ENCODE measurements around the gene PRSS21. TPM values are rescaled to one million over a fixed set of nuclear protein-coding genes. Genes with fewer than 3 reads are reported as not detected.
A peak's percentile ranks its signal among the peaks of the same experiment; 100 is the strongest.

The PRSS21 gene
- total RNA-seq, 2 donors from 2014 or later, result 1.8 to 2.4 TPM

DNA sequence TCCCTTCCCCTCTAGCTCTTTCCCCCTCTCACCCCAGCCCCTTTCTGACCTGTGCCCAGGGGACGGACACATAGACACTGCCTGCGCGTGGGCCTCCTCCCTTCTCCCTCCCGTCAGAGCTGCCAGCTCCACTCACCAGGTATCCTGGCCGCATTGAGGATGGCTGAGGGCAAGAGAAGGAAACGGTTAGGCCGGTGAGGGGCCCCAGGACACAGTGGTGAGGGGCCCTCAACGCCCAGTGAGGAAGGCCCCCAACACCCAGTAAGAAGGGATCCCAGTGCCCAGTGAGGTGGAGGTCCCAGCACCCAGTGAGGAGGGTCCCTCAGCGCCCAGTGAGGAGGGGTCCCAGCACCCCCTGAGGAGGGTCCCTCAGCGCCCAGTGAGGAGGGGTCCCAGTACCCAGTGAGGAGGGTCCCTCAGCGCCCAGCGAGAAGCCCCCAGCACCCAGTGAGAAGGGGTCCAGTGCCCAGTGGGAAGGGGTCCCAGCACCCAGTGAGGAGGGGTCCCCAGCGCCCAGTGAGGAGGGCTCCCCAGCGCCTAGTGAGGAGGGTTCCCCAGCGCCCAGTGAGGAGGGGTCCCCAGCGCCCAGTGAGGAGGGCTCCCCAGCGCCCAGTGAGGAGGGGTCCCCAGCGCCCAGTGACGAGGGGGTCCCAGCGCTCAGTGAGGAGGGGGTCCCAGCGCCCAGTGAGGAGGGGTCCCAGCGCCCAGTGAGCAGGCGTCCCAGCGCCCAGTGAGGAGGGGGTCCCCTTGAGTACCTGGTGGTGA is 39.8 kb downstream of the PRSS21 start:
- ATAC-seq, result no peak
- peaks cover 9 to 15% of the 10 kb centered on the region in 2 donors for H3K9me3 Mint-ChIP-seq
- no peak for DNase-seq (ENCODE audit: low spot score in 2 of 2)
- no peak overlapping the region for H3K27ac Mint-ChIP-seq
- H3K36me3 Mint-ChIP-seq, result peaks cover 10 to 17% of the 10 kb centered on the region in 2 donors

DNA sequence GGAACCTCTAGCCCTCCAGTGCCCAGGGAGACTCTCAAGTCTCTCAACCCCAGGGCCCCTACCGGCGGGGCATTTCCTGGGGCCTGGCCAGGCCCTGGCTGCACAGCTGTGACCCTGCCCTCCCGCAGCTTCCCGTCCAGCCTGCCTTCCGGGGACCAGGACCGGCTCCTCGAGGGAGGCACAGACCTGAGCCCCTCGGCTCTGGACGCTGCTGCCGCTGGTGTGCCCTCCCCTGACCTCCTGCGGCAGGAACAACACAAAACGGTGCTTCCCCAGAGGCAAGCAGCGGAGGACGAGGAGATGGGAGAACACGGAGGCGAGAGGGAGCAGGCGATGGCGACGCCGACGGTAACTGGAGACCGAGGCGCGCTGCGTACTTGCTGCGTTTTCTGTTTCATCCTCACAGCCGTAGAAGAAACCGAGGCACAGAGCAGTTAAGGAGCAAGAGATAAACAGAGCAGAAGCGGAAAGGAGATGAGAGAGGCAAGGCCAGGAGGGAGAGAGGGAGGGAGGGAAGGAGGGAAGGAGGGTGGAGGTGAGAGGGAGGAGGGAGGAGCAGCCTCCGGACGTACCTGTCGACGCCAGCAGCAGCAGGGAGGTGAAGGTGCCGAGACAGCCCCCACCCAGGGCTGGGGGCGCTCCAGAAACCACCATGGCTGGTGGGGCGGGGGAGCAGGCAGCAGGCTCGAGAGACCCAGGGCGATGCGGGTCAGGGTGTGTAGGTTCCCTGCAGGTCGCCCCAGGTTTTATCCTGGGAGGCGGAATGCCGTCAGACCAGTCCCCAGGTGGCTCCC is 40.6 kb downstream of the PRSS21 start, which contains the start of gene PRSS22:
Gene PRSS22 (minus strand): TSS at position 720 of the 794 bp plus-strand sequence. CDS start 66 bp downstream, at position 654.
- ATAC-seq, result peak; percentile 41 to 55
- H3K36me3 Mint-ChIP-seq, result peaks cover 10 to 17% of the 10 kb centered on the region in 2 donors
- no peak for DNase-seq (ENCODE audit: low spot score in 2 of 2)
- H3K27ac Mint-ChIP-seq, result peak within 1 kb of the TSS in 1 of 2 donors; percentile 14
- H3K9me3 Mint-ChIP-seq, result peaks cover 9 to 15% of the 10 kb centered on the region in 2 donors

DNA sequence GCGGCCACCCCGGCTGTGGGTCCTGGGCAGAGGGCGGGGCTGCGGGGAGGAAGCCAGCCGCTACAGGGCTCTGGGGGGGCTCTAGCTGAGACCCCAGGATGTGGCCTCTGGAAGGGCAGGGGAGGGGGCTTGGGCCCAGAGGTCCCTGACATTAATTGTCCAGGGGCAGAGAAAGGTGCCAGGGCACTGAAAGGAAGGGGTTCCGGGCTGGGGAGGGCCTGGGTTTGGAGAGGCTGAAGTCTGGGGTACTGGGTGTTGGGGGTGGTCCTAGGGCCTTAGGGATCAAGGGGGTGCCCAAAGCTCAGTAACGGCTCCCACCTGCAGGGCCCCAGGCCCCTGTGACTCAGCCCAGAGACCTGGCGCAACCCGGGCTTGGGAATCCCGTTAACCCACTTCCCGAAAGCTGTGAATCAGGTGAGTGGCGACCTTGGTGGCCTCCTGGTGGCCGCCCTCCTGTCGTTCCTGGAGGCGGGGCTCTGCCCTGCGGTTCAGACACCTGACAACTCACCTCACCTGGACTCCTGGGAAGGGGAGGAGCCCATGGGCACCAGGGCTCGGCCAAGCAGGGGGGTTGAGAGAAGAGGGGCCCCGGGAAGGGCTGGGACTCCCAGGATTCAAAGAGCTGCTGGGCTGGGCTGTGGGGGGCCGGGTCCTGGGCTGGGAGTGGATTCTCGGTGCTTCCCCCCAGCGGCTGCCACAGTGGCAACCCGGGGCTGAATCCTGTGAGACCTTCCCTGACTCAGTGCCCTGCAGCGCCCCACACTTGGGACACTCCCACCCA is 41.4 kb downstream of the PRSS21 start:
- Mint-ChIP-seq H3K27ac (no peak overlapping the region), H3K9me3 (peaks cover 9 to 15% of the 10 kb centered on the region in 2 donors), H3K36me3 (peaks cover 10 to 17% of the 10 kb centered on the region in 2 donors)
- no peak for DNase-seq (ENCODE audit: low spot score in 2 of 2)
- peak; percentile 19 to 63 for ATAC-seq

DNA sequence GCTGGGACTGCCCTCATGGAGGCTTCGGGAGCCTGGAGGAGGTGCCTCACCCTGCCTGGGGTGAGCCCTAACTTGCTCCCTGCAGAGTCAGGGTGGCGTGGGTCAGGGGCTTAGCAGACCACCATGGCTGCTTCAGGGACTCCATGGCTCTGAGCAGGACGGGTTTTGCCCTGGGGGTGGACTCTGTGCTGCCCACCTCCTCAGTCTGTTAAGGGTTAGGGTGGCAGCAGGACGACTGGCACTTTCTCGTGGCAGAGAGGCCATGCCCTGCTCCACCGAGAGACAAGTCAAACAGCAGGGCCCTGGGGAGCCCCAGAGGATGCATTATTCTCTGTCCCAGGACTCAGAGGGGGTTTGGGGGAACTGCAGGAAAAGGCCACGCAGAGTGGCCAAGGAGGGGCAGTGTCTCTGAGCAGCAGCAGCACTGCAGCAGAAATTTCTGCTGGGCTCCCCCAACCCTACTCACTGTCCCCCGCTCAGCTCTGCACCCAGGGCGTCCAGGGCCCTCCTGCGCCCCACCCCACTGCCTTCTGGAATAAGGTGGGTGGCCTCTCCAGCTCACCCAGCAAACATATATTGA is 42.7 kb downstream of the PRSS21 start:
- DNase-seq (ENCODE audit: low spot score in 2 of 2), result no peak
- ATAC-seq, result no peak
- H3K36me3 Mint-ChIP-seq, result peaks cover 1 to 7% of the 10 kb centered on the region in 2 donors
- H3K9me3 Mint-ChIP-seq, result peaks cover under 1 to 6% of the 10 kb centered on the region in 2 donors
- H3K27ac Mint-ChIP-seq, result no peak overlapping the region

DNA sequence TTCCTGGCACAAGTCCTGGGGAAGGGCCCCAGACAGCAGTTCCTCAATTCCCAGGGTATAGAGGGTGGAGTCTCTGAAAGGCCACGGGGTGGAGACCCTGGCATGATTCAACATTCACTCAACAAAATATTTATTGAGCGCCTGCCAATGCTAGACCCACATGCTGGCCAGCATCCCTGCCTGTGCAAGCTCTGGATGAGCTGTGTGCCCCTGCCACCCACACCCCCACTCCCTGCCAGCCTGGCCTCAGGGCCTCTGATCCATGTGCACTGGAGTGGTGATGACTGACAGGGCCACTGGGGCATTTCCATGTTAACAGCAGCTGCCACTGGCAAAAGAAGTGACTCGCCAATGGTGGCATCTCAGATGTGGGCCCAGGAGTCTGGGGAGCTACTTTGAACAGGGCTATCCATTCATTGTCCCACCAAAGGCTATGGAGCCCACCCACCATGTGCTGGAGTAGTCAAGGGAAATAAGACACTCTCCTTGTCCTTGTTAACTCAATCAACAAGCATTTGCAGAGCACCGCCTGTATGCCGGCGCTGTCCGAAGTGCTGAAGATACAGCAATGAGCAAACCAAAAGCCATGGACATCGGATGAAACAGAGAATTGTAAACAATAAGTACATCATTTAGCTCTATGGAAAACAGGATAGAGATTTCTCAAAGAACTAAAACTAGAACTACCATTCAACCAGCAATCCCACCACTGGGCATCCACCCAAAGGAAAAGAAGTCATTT is 44.0 kb downstream of the PRSS21 start:
- Mint-ChIP-seq H3K27ac (no peak overlapping the region), H3K9me3 (peaks cover 0 to 5% of the 10 kb centered on the region in 2 donors), H3K36me3 (no peaks in the 10 kb centered on the region)
- DNase-seq (ENCODE audit: low spot score in 2 of 2) (no peak), ATAC-seq (no peak)

DNA sequence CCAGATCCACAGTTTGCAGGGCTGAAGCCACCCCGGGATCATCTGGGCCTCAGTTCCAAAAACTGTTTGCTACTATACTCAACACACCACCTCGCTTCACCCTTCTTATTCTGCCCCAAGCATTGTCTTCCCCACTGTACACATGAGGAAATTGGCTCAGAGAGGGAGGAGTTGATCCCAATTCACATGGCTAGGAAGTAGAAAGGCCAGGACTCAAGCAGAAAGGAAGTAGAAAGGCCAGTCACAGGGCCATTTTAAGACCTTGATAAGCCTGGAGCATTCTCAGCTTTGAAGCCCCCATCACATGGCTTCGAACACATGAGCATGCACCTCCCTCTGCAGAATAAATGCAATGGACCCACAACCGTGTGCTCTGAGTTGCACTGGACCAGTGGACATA is 48.6 kb downstream of the PRSS21 start:
- DNase-seq (ENCODE audit: low spot score in 2 of 2), result no peak
- no peak for ATAC-seq
- H3K9me3 Mint-ChIP-seq, result no peaks in the 10 kb centered on the region
- H3K27ac Mint-ChIP-seq, result no peak overlapping the region
- H3K36me3 Mint-ChIP-seq, result no peaks in the 10 kb centered on the region

DNA sequence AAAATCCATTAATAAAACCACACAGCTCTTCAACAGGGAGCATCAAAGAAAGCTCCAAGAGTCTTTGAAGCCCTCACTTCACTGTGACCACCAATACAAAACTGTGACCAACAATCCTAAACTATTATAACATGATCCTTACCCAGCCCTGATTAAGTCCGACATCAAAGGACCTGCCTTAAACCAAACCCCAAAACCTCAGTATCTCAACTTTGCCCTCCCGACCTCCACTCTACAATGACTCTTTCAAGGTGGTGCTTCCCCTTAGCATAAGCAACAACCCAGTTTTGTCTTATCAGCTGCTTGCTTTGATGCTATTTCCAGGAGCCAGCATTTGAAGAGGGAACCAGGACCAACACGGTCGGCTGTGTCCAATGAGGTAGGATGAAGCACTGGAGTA is 49.4 kb downstream of the PRSS21 start:
- peak in 1 of 2 donors; percentile 54 for ATAC-seq
- H3K9me3 Mint-ChIP-seq, result no peaks in the 10 kb centered on the region
- H3K36me3 Mint-ChIP-seq, result no peaks in the 10 kb centered on the region
- DNase-seq (ENCODE audit: low spot score in 2 of 2), result no peak
- H3K27ac Mint-ChIP-seq, result peak overlapping the region in 1 of 2 donors; percentile 16

DNA sequence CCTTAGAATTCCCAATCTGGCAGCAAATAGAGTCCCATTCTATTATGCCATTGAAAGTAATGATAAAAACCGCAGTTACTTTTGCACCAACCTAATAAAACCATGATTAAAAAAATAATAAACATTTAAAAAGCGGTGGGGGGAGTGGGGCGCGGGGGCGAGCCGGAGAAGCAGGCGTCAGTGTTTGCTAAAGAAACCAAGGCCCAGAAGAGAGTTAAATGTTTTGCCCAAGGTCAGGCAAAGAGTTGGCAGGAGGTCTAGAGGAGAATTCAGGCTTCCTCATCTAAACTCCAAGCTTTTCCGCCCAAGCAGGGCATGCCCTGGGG is 50.6 kb downstream of the PRSS21 start:
- Mint-ChIP-seq H3K36me3 (no peaks in the 10 kb centered on the region), H3K27ac (peak overlapping the region; percentile 87 to 95), H3K9me3 (no peaks in the 10 kb centered on the region)
- DNase-seq (ENCODE audit: low spot score in 2 of 2) (no peak), ATAC-seq (no peak)

DNA sequence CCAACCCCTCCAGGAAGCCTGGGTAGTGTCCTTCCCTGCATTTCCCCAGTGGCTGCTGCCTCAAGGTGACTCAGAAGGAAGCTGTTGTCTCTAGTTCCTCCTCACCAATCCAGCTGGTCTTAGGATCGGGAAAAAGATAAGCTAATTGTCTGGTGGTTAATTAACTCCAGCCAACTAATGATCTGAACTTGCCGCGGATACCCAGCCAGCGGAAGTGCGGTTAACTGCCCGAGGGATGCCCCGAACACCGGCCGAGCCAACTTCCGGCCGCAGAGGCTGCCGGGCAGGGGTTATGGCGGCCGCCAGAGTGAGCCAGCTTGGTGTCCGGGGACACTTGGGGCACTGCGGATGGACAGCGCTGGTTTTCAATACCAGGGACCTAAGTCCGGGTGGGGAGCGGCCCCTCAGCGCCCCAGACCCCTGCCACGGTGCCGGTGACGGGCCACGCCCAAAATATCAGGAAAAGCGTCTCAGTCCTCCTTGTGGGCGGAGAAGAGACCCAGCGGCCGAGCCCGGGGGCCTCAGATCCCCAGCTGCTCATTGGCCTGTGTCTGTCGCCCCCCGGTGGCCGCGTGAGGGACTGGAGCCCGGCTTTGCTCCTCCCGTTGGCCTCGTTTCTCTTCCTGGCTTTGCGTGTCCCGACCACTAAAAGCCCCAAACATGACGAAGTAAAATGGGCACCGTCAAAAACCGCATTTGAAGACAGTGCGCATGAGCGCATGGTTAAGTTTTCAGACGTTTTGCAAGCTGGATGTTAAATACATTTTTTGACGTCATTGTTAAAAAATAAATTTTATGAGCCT is 51.2 kb downstream of the PRSS21 start:
- peak overlapping the region; percentile 87 to 95 for H3K27ac Mint-ChIP-seq
- DNase-seq (ENCODE audit: low spot score in 2 of 2), result peak; percentile 97 to 99
- peak; percentile 90 to 96 for ATAC-seq

More for the DNA sequence above, 51.2 kb downstream of the PRSS21 start:
- Mint-ChIP-seq H3K36me3 (no peaks in the 10 kb centered on the region), H3K9me3 (no peaks in the 10 kb centered on the region)

Other genes starting within 250 kb of the PRSS21 start
- 10 to 100 TPM; 27.8 to 46.9 TPM for gene KCTD5, start 134.7 kb upstream of the PRSS21 start, total RNA-seq
- 1 to 10 TPM; 1.3 to 3.2 TPM for gene PRSS27, start 97.0 kb upstream of the PRSS21 start, total RNA-seq
- gene SRRM2, start 64.6 kb upstream of the PRSS21 start, total RNA-seq, result 100 to 1,000 TPM; 624 to 790 TPM
- 100 to 1,000 TPM; 218 to 224 TPM for gene ELOB, start 40.0 kb upstream of the PRSS21 start, total RNA-seq
- gene PRSS33, start 29.7 kb upstream of the PRSS21 start, total RNA-seq, result not detected
- gene PRSS41, start 18.8 kb upstream of the PRSS21 start, total RNA-seq, result not detected
- gene ZG16B, start 13.1 kb downstream of the PRSS21 start, total RNA-seq, result 1 to 10 TPM in 1 of 2 donors, under 1 TPM in 1; 0.48 to 1.4 TPM
- gene PRSS22, start 40.9 kb downstream of the PRSS21 start, total RNA-seq, result under 1 TPM in 1 of 2 donors, not detected in 1; 0.34 TPM
- 10 to 100 TPM in 1 of 2 donors, 1 to 10 TPM in 1; 9.4 to 17.4 TPM for gene FLYWCH2, start 66.0 kb downstream of the PRSS21 start, total RNA-seq
- 10 to 100 TPM; 28.8 to 55.4 TPM for gene FLYWCH1, start 94.7 kb downstream of the PRSS21 start, total RNA-seq
- gene KREMEN2, start 147.0 kb downstream of the PRSS21 start, total RNA-seq, result not detected
- gene PAQR4, start 152.1 kb downstream of the PRSS21 start, total RNA-seq, result 10 to 100 TPM; 24.0 to 31.6 TPM
- 100 to 1,000 TPM; 125 to 193 TPM for gene PKMYT1, start 163.2 kb downstream of the PRSS21 start, total RNA-seq
- under 1 TPM in 1 of 2 donors, not detected in 1; 0.11 TPM for gene CLDN9, start 195.7 kb downstream of the PRSS21 start, total RNA-seq
- gene CLDN6, start 200.9 kb downstream of the PRSS21 start, total RNA-seq, result not detected
- 10 to 100 TPM in 1 of 2 donors, 1 to 10 TPM in 1; 7.6 to 14.6 TPM for gene TNFRSF12A, start 203.1 kb downstream of the PRSS21 start, total RNA-seq
- 10 to 100 TPM; 40.9 to 47.3 TPM for gene HCFC1R1, start 206.7 kb downstream of the PRSS21 start, total RNA-seq
- 10 to 100 TPM; 35.3 to 65.2 TPM for gene THOC6, start 206.8 kb downstream of the PRSS21 start, total RNA-seq
- gene BICDL2, start 219.7 kb downstream of the PRSS21 start, total RNA-seq, result 1 to 10 TPM in 1 of 2 donors, not detected in 1; 2.9 TPM
- 1 to 10 TPM; 1.8 to 2.0 TPM for gene MMP25, start 229.3 kb downstream of the PRSS21 start, total RNA-seq
- gene IL32, start 248.4 kb downstream of the PRSS21 start, total RNA-seq, result 1,000 to 10,000 TPM; 2,042 to 3,291 TPM